ENCODE results near the gene AGGF1.

AGGF1 gene

GRCh38 chr5:77064040-77064439 lies 33.8 kb downstream of the AGGF1 start:
- no peak for TF ChIP-seq CTCF (IDR thresholded peaks at IDR 0.05; ENCODE audit: borderline replicate concordance, insufficient read depth, low read depth, low read length)

GRCh38 chr5:77065256-77065655 lies 35.1 kb downstream of the AGGF1 start:
- no peak overlapping the region for H3K4me3 ChIP-seq (ENCODE audit: low read depth, low read length)
- TF ChIP-seq CTCF (IDR thresholded peaks at IDR 0.05; ENCODE audit: borderline replicate concordance, insufficient read depth, low read depth, low read length), result no peak

More at GRCh38 chr5:77064040-77064439, 33.8 kb downstream of the AGGF1 start:
- H3K4me3 ChIP-seq (ENCODE audit: low read depth, low read length), result no peak overlapping the region

GRCh38 chr5:77066184-77066583 lies 36.0 kb downstream of the AGGF1 start:
- TF ChIP-seq CTCF (IDR thresholded peaks at IDR 0.05; ENCODE audit: borderline replicate concordance, insufficient read depth, low read depth, low read length), result no peak
- H3K4me3 ChIP-seq (ENCODE audit: low read depth, low read length), result no peak overlapping the region

- no peak for TF ChIP-seq CTCF (IDR thresholded peaks at IDR 0.05; ENCODE audit: borderline replicate concordance, insufficient read depth, low read depth, low read length)
- no peak overlapping the region for H3K4me3 ChIP-seq (ENCODE audit: low read depth, low read length)
Measured at GRCh38 chr5:77066823-77067442, 36.7 kb downstream of the AGGF1 start.

GRCh38 chr5:77073667-77074066 lies 43.5 kb downstream of the AGGF1 start:
- H3K4me3 ChIP-seq (ENCODE audit: low read depth, low read length), result no peak overlapping the region
- no peak for TF ChIP-seq CTCF (IDR thresholded peaks at IDR 0.05; ENCODE audit: borderline replicate concordance, insufficient read depth, low read depth, low read length)

- H3K4me3 ChIP-seq (ENCODE audit: low read depth, low read length), result no peak overlapping the region
- no peak for TF ChIP-seq CTCF (IDR thresholded peaks at IDR 0.05; ENCODE audit: borderline replicate concordance, insufficient read depth, low read depth, low read length)
Measured at GRCh38 chr5:77074745-77075144, 44.5 kb downstream of the AGGF1 start.

All from GM12875 (cell line).